NCI-H1105 (cell line): Measurements from ENCODE around the gene TMEM26.

ENCODE experiments used
- DNase-seq: peaks from one replicate; lab custom pipeline; 2025; lab: John Stamatoyannopoulos, UW

The TMEM26 gene

DNA sequence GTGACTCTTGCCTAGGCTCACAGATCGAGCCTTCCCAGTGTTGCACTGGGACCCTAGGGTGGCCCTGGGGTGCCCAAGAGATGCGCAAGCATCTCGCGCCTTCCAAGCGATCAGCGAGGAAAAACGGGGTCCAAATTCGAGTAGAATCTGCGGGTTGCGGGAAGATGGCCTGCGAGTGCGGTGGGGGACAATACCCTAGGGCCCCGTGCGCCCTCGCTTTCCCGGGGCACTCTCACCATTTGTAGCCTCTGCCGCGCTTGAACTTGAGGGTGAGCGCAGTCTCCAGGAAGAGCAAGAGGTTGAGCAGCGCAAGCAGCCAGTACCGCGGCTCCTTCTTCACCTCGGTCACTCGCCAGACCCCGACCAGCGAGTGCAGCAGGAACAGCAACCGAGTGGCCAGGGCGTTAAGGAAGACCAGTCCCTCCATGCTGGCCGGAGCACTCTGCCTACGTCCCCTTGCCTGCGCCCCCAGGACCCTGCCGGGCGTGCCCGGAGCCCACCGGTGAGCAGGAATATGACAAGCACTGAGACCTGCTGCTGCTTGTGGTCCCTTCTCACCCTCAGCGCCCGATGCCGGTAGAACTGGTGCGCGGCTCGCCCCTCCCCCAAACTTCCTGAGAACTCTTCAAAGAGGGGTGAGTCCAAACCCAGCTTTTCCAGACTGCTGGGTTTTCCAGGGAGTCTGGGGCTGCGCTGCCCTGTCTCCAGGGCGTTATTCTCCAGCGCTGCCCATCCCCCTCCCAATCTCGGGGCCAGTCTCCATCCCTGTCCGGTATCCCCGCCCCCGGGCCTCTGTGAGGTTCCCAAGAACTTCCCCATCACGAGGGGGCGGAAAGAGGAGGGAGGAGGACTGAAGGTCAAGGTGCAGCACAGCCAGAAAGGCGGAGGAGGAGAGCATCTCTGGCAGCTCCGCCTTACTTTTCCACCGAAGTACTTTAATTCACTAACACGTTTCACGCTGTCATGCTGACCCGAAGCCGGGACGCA is at the start of gene TMEM26:
TSS of gene TMEM26 (minus strand) at position 727 of the 987 bp plus-strand sequence. CDS start at position 427, 300 bp downstream.
- no peak for DNase-seq

GRCh38 chr10:61500460-61500859 is 47.3 kb upstream of the TMEM26 start:
- no peak for DNase-seq

DNA sequence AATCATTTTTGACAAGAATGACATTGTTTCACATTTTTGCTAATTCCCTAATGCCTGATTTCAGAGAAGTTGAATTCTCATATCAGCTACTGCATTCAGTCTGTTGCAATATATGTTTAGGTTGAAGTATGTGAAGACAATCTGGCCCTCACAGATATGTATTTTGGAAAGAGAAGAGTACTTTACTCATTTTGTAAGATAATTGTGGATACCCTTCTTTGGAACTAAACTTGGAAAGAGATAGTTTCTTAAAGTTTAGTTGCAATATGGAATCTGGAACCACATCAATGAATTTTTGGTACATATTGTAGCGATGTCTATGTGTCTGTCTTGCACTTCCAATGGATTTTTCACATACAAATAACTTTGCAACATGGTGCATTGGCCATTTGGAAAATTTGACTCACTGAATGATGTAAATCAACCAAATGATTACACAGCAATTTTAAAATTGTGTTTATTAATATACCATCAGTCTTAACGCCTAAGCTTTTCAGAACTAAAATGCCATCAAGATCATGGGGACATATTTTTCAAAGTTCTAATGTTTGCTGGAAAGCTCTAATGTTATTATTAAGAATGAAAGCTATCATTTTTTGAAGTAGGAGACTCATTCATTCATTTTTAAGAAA is 39.3 kb upstream of the TMEM26 start:
- DNase-seq, result no peak

- DNase-seq, result no peak
Observed at GRCh38 chr10:61487506-61487905, 34.3 kb upstream of the TMEM26 start.

DNA sequence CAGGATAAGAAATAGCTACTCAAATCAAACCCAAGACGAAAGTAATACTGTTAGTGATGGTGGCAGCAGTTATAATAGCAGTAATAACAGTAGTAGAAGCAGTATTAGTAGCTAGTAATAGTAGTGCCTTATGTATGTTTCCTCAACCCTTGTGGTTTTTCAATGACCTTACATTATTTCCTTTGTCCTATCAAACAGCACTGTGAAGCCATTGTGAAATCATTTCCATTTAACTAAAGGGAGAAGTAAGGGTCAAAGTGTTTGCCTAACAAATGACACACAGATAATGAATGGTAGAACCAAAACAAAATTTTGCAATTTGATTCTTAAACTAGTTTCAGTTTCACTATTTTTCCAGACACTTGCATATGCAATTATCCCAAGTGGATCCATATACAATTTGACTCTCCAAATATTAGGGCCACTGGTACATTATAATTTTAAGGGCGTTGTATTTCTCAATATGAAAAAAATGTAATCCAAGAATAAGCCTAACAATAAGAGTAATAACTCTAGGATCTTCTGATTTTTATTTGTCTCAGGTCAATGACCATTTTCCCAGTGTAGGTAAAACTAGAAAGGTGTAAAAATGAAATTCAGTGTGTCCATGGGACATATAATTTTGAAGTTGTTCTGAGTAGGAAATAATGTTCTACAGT is 33.7 kb upstream of the TMEM26 start:
- DNase-seq, result no peak

DNA sequence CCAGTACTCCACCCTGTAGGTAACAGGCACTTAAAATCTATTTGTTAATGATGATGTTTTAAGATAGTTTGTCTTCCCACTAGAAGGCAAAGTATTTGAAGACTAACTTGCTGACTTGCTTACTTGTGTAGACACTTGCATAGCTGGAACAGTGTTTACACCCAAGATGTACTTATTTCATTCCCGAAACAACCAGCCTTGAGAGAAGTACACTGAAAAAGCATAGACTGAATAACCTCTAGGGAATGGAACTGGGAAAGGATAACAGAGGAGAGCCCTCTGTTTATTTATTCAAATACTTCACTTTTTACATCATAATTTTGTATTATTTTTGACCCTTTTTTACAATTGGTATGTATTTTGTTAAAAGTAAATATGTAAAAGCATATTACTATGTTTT is 33.1 kb upstream of the TMEM26 start:
- DNase-seq, result no peak

GRCh38 chr10:61481597-61481996 is 28.4 kb upstream of the TMEM26 start:
- DNase-seq, result no peak

DNA sequence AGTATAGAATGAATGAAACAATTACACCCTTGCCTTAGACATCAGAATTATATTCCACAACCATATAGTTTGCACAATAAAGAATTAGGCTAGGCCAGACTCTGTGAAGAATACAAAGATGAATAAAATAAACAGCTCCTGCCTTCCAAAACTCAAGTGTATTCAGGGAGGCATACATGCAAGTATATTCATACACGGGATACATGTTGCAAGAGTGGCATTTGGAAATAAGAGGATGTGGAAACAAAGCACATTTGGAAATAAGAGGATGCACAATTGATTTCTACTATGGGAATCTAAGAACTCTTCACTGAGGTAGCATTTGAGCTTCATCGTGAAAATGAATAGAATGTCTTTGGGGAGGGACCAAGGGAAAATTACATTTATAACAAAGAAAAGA is 27.0 kb upstream of the TMEM26 start:
- DNase-seq, result no peak

DNA sequence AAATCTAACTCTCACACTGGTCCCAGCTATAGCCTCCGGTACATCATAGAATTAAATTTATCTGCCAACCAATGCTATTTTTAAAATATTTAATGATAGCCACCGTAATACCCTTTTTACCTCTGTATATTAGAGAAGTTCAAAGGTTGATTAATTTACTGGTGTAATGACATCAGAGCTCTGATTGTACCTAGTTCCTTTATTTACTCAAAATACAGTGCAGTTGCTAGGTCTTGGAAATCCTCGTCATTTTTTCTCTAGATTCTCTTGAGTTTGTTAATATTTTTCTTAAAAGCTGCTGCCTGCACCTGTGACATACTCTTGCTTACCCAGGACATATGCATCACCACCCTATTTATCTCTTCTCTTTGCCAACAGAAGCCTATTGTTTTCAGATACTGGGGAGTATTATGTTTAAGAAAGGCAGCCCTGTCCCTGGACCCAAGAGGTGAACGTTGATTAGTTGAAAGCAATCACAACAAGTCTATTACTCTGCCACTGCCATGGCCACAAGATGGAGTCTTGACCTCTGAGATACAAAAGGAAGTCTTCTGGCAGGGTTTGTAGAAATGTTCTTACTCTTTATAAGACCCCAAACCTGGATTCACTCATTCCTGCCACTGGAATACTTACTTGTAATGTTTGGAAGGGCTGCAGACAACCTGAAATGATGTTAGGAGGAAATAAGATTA is 25.6 kb upstream of the TMEM26 start:
- DNase-seq, result no peak

- no peak for DNase-seq
Observed at GRCh38 chr10:61477451-61477850, 24.3 kb upstream of the TMEM26 start.

- no peak for DNase-seq
Observed at GRCh38 chr10:61476529-61476928, 23.3 kb upstream of the TMEM26 start.

DNA sequence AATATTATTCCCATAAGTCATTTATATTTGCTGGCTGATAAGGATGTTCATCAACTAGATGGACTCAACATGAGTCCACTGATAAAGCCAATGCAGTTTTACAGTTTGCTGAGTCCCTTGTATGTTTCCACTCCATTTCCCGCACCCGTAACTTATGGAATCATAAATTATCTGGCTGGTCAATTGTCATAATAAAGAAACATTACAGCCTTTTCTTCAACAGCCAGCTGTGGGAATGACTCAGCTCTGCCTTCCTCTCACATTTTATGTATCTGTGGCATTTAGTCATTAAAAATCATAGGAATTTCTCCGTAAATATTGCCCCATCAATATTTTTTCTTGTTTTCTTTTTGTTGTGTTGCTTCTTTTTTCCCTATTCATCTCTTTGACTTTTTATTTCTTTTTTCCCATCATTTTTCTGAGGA is 22.3 kb upstream of the TMEM26 start:
- no peak for DNase-seq

GRCh38 chr10:61472090-61472674 is 19.0 kb upstream of the TMEM26 start:
- DNase-seq, result no peak

GRCh38 chr10:61471491-61471890 is 18.3 kb upstream of the TMEM26 start:
- no peak for DNase-seq

GRCh38 chr10:61470740-61471139 is 17.6 kb upstream of the TMEM26 start:
- no peak for DNase-seq

DNA sequence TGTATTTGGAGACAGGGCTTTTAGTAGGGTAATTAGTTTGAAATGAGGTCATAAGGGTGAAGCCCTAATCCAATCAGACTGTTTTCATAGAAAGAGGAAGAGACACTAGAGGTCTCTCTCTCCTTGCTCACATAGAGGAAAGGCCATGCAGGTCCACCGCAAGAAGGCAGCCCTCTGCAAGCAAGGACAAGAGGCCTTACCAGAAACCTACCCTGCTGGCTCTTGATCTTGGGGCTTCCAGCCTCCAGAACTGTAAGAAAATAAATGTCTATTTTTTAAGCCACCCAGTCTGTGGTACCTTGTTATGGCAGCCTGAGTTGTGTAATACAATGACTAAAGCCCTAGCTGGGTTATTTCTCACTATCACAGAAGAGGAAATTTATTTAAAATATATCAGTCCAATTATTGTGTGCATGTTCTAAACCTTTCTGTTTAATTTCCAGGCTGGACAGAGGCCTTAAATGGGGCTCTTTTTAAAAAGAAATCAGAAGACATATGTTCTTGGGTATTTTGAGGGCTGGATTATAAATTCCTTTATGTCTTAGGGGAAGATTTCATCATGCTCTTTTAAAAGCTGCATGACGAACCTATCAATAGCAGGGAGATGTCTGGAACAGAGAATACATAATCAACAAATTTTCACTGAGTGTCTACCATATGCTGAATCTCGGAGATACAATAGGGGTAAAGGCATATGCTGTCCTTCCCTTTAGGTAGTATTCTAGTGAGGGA is 12.9 kb upstream of the TMEM26 start:
- DNase-seq, result no peak

- DNase-seq, result no peak
Observed at GRCh38 chr10:61465171-61465496, 12.0 kb upstream of the TMEM26 start.

- no peak for DNase-seq
Observed at GRCh38 chr10:61464461-61465170, 11.4 kb upstream of the TMEM26 start.

DNA sequence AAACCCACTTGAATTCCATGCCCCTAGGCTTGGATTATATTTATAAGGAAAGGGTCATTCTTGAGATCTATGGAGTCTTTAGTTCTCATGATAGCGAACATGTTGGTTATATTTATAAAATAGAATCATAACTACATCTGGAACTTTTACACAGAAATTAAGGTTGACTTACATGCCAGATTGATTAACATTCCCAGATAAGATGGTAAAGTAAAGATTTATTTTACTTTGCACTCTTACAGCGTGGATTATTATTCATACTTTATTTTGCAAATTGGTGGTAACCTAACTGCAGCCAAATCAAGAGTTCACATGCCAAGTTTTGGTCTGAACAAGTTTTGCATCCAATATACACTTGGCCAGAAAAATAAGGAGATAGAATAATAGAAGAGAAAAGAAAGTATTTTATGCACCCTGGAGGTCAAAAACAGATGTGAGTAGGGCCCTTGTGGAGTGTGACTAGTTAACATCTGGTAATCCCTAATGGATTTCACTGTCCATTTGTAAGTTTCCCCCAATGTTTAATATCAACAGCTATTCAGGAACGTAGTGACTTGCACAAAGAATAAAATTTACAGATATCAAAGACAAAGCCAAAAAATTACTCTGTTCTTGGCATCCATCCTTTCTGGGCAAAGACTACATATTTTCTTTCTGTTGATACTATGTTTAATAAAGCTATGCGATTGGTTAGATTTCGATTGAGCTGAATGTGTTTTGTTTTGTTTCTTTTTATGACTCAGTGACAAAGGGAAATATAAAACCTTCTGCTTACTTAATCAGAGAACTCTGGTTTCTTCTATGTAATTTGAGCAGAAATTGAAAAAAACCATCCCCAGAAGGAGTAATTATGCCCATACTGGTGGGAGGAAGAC is 10.1 kb upstream of the TMEM26 start:
- DNase-seq, result no peak

DNA sequence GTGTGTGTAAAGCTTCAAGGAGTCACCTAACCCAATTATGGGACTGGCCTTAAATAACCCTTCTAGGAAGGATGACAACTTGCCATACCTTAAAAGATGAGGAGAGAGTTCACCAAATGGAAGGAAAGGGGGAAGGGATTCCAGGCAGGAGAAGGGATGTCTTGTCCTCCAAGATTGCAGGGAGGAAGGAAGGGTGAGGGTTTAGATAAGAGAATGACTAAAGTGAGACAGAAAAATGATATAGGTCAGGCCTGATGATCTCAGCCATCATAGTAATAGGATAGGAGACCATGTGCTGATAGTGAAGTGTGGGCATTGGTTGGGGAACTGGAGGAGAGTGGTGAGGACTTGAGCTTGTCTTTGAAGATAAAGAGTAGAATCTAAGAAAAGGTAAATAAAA is 7.7 kb upstream of the TMEM26 start:
- DNase-seq, result no peak
